GM12878 (cell line): ENCODE data around the gene POLDIP3. TPM values are rescaled to one million over a fixed set of nuclear protein-coding genes. Genes with fewer than 3 reads are reported as not detected.

Experiments
- ATAC-seq: fragments of 200-7000 bp; cut with Tn5 transposase; 3 replicates; pipeline ENCODE4 v1.9.1; 2020; ENCODE audit warnings: mild to moderate bottlenecking, moderate library complexity
- BruUV-seq: library from RNA; stranded (reverse); fragments of 400-500 nt; replicated peaks from 2 replicates; lab custom pipeline; 2021; lab: Mats Ljungman, UMichigan
- CTCF ChIA-PET: fragments of 300-600 bp; sonication (Branson Sonifier 250); formaldehyde crosslinking; extraction: SDS; loops from one replicate; lab custom pipeline; 2021; ENCODE audit warnings: inconsistent platforms; lab: Yijun Ruan, JAX
- POLR2A ChIA-PET: fragments of 350-600 bp; formaldehyde crosslinking; extraction: SDS; loops from one replicate; lab custom pipeline; 2021; ENCODE audit warnings: inconsistent platforms; lab: Charles Lee
- RAD21 ChIA-PET: fragments of 300-600 bp; sonication (Branson Sonifier 250); formaldehyde crosslinking; loops from one replicate; lab custom pipeline; 2023; ENCODE audit warnings: antibody characterized with exemption; ENCODE audit not compliant: unreplicated experiment; lab: Charles Lee
- SMC1A ChIA-PET: fragments of 300-600 bp; sonication (Branson Sonifier 250); formaldehyde crosslinking; loops from one replicate; lab custom pipeline; 2023; ENCODE audit not compliant: unreplicated experiment, uncharacterized antibody; lab: Charles Lee
- DNase-seq: peaks from one replicate; pipeline ENCODE4 v3.0.0-alpha.2; 2011; ENCODE audit warnings: low read depth, low spot score
- FAIRE-seq: peaks from 3 replicates; lab custom pipeline; 2011; peaks lifted over from hg19 to GRCh38; lab: Jason Lieb, UNC
- H2AFZ ChIP-seq: 2 replicates; pipeline ENCODE4 v1.6.0; 2011; ENCODE audit warnings: low read depth, low read length, control low read depth; ENCODE audit not compliant: control insufficient read depth
- H3K27ac ChIP-seq: 2 replicates; pipeline ENCODE4 v1.5.1; 2011; ENCODE audit warnings: control low read depth; ENCODE audit not compliant: control insufficient read depth, insufficient read depth
- H3K27me3 ChIP-seq, 2 experiments: replicated peaks in 1 of 2; 2 replicates each; pipeline versions ENCODE4 v1.6.0 to v1.6.1; 2011; ENCODE audit warnings: low read length in 1 of 2; ENCODE audit not compliant: control insufficient read depth in 2 of 2, insufficient read depth in 2 of 2
- H3K36me3 ChIP-seq, 2 experiments: 2 replicates each; pipeline ENCODE4 v1.5.1; 2011; ENCODE audit warnings: low read length in 1 of 2; ENCODE audit not compliant: control insufficient read depth in 2 of 2, insufficient read depth in 2 of 2
- H3K4me1 ChIP-seq: 2 replicates; pipeline ENCODE4 v1.6.1; 2011; ENCODE audit warnings: mild to moderate bottlenecking, low read length, moderate library complexity, mixed read lengths; ENCODE audit not compliant: control insufficient read depth, insufficient read depth
- H3K4me2 ChIP-seq: 2 replicates; pipeline ENCODE4 v1.6.0; 2011; ENCODE audit warnings: control low read depth; ENCODE audit not compliant: control insufficient read depth, insufficient read depth
- H3K4me3 ChIP-seq: fragments of 200-600 bp; sonication (generic); 2 replicates; pipeline ENCODE4 v1.5.1; 2016
- H3K79me2 ChIP-seq: 2 replicates; pipeline ENCODE4 v1.6.0; 2011; ENCODE audit warnings: low read length; ENCODE audit not compliant: control insufficient read depth, insufficient read depth
- H3K9ac ChIP-seq: 2 replicates; pipeline ENCODE4 v1.8.0; 2011; ENCODE audit warnings: low read length, control low read depth, mixed read lengths; ENCODE audit not compliant: control insufficient read depth, insufficient read depth
- H3K9me3 ChIP-seq: replicated peaks from 3 replicates; pipeline ENCODE4 v1.5.1; 2011; ENCODE audit warnings: mild to moderate bottlenecking, low read length; ENCODE audit not compliant: control insufficient read depth, insufficient read depth
- H4K20me1 ChIP-seq: 2 replicates; pipeline ENCODE4 v1.6.0; 2011; ENCODE audit not compliant: control insufficient read depth, insufficient read depth
- CBX3 ChIP-seq: fragments of 200-600 bp; sonication (generic); IDR thresholded peaks from 2 replicates; pipeline ENCODE4 v1.6.1; 2016; ENCODE audit warnings: low read depth, borderline replicate concordance
- CHD2 ChIP-seq: IDR thresholded peaks from 2 replicates; pipeline ENCODE4 v1.6.1; 2011; ENCODE audit warnings: low read depth, low read length, improper control_type of control experiment, borderline replicate concordance
- CREM ChIP-seq: IDR thresholded peaks from 2 replicates; pipeline ENCODE4 v1.6.1; 2014; ENCODE audit warnings: antibody characterized with exemption, low read depth
- ETV6 ChIP-seq, 2 experiments: fragments of 450-650 bp in 1 of 2; IDR thresholded peaks in 1 of 2; conservative IDR thresholded peaks in 1 of 2; 2 replicates each; pipeline ENCODE4 v1.6.1; 2014; ENCODE audit warnings: antibody characterized with exemption in 1 of 2, borderline replicate concordance in 1 of 2, low read depth in 1 of 2, mild to moderate bottlenecking in 1 of 2, moderate library complexity in 1 of 2
- HCFC1 ChIP-seq: fragments of 150-350 bp; IDR thresholded peaks from 2 replicates; pipeline ENCODE4 v1.6.1; 2014; ENCODE audit warnings: low read length
- IKZF2 ChIP-seq, 2 experiments: fragments of 450-650 bp; IDR thresholded peaks; 2 replicates each; pipeline ENCODE4 v1.6.1; 2017; ENCODE audit warnings: mild to moderate bottlenecking in 2 of 2, moderate library complexity in 2 of 2
- JUND ChIP-seq: IDR thresholded peaks from 2 replicates; pipeline ENCODE4 v1.6.1; 2012; ENCODE audit warnings: low read depth, mild to moderate bottlenecking, low read length, improper control_type of control experiment, moderate library complexity
- MEF2B ChIP-seq: fragments of 450-650 bp; IDR thresholded peaks from 2 replicates; pipeline ENCODE4 v1.6.1; 2018; ENCODE audit warnings: mild to moderate bottlenecking, moderate library complexity; ENCODE audit not compliant: partially characterized antibody, poor library complexity, severe bottlenecking
- MXI1 ChIP-seq: fragments of 150-350 bp; IDR thresholded peaks from 2 replicates; pipeline ENCODE4 v1.6.1; 2011; ENCODE audit warnings: low read depth, mild to moderate bottlenecking, inconsistent platforms, low read length, improper control_type of control experiment
- NR2C1 ChIP-seq: fragments of 450-650 bp; IDR thresholded peaks from 2 replicates; pipeline ENCODE4 v1.6.1; 2017; ENCODE audit warnings: antibody characterized with exemption, mild to moderate bottlenecking, moderate library complexity
- POLR2A ChIP-seq: IDR thresholded peaks from 2 replicates; pipeline ENCODE4 v1.6.1; 2011; ENCODE audit warnings: low read depth, mild to moderate bottlenecking, low read length
- RAD51 ChIP-seq: fragments of 450-650 bp; IDR thresholded peaks from 2 replicates; pipeline ENCODE4 v1.6.1; 2016; ENCODE audit warnings: moderate library complexity, mild to moderate bottlenecking, inconsistent platforms
- SPI1 ChIP-seq: IDR thresholded peaks from 2 replicates; pipeline ENCODE4 v1.6.1; 2011; ENCODE audit warnings: low read depth, mild to moderate bottlenecking, low read length, moderate library complexity, borderline replicate concordance; ENCODE audit not compliant: insufficient read depth
- SREBF1 ChIP-seq: IDR thresholded peaks from 2 replicates; pipeline ENCODE4 v1.6.1; 2012; ENCODE audit warnings: mild to moderate bottlenecking, low read length
- SRF ChIP-seq, 2 experiments: IDR thresholded peaks; 2 replicates each; pipeline ENCODE4 v1.6.1; 2011; ENCODE audit warnings: low read depth in 2 of 2, low read length in 2 of 2, mild to moderate bottlenecking in 1 of 2, moderate library complexity in 1 of 2
- WGBS: methylation state at CpG from one replicate; pipeline ENCODE4 v1.1.6; 2016; ENCODE audit warnings: low lambda C conversion rate; ENCODE audit not compliant: insufficient replicate concordance, insufficient coverage; ENCODE audit errors: missing lambda C conversion rate; 5-methylcytosine and 5-hydroxymethylcytosine counted together
- in situ Hi-C: fragments of 300-500 bp; cut with MboI; formaldehyde crosslinking; loops from 9 replicates; pipeline ENCODE4 v1.14.3; 2018; ENCODE audit warnings: mixed read lengths
- intact Hi-C: fragments of 100-400 bp; cut with micrococcal nuclease; formaldehyde crosslinking; loops from one replicate; pipeline ENCODE4 v1.14.2; 2022; ENCODE audit not compliant: unreplicated experiment
- polyA plus RNA-seq, 11 experiments: library from polyadenylated mRNA; depleted of rRNA in 4 of 11; unstranded in 6 of 11; stranded (reverse) in 5 of 11; fragments of >200 nt; fragmentation: Nextera tagmentation in 4 of 11; fragmentation: Illumina TruSeq in 1 of 11; extraction: Ambion mirVana in 4 of 11; extraction: Trizol in 1 of 11; gene quantifications; 1 replicate in 1 of 11; 2 replicates in 10 of 11; pipeline versions ENCODE4 v1.2.1 to v1.2.3, GENCODE V29; 2011 to 2016; ENCODE audit warnings: inconsistent platforms in 2 of 11, missing spikeins in 2 of 11, low read depth in 1 of 11
- total RNA-seq, 4 experiments: library from RNA; depleted of rRNA in 3 of 4; stranded (reverse); fragments of >200 nt in 3 of 4; fragmentation: Illumina TruSeq in 1 of 4; extraction: Trizol in 1 of 4; gene quantifications; 2 replicates each; pipeline versions ENCODE4 v1.2.1 to v1.2.3, GENCODE V29; 2013 to 2021
- TF ChIP-seq, protein P1 (sequence below): fragments of 450-650 bp; IDR thresholded peaks from 2 replicates; pipeline ENCODE4 v1.6.1; 2016; ENCODE audit warnings: mild to moderate bottlenecking, moderate library complexity, borderline replicate concordance

The POLDIP3 gene
- total and polyA plus RNA-seq, 10 of the 15 experiments (the other 5 are each of a cell fraction or from before 2014, with no cell fraction given), result 14.8 to 60.2 (median 49.5) TPM

DNA sequence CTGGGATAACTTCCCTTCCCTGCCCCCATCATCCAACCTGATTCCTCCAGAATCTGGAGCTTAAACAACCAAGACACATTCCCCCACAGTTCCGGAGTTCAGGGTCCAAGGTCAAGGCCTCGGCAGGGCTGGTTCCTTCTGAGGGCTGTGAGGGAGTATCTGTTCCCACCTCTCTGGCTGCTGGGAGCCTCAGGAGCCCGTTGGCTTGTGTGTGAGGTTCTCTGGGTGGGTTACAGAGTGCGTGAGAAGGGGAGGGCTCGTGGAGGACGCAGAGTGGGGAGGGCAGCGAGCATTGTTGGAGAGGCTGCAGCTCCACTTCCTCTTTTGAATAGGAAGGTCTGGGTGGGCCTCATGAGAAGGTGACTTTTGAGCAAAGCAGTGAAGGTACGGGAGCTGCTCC lies 52.4 kb downstream of the POLDIP3 start:
- H2AFZ ChIP-seq, result peak overlapping the region; percentile 46
- H3K79me2 ChIP-seq, result no peaks in the 10 kb centered on the region
- H3K9me3 ChIP-seq, result no peaks in the 10 kb centered on the region
- in situ Hi-C loops (no loop called here), intact Hi-C loops (no loop called here)
- ChIA-PET SMC1A (interaction anchor here (0.6 to 1.7 kb wide), 4 partner anchors 9 to 707 kb away, joined by 3 read pairs; partner anchors contain the start of gene SERHL2), CTCF (interaction anchor here (0.6 to 1.1 kb wide), 2 partner anchors 28 to 34 kb away, joined by 3 read pairs; no protein-coding TSS in a partner anchor), POLR2A (no interaction called here), RAD21 (interaction anchor here (0.6 kb wide), 1 partner anchor 17 kb away, joined by 3 read pairs; no protein-coding TSS in a partner anchor)
- TF ChIP-seq CBX3 (no peak), SRF (IDR thresholded peaks at IDR 0.05; ENCODE audit: low read depth in 2 of 2, low read length in 2 of 2) (no peak), ETV6 (conservative IDR thresholded peaks at IDR 0.05 in 1 of 2, IDR thresholded peaks at IDR 0.05 in 1 of 2; ENCODE audit: borderline replicate concordance in 1 of 2, low read depth in 1 of 2) (no peak), MXI1 (no peak), CHD2 (no peak), HCFC1 (no peak), RAD51 (no peak), IKZF2 (IDR thresholded peaks at IDR 0.05) (0 out of 4 replicates have a peak, but pooled peaks of 1 of the 2 experiments have one; percentile 12), MEF2B (no peak), POLR2A (peak; percentile 40; the same call in 1 of the 2 replicates), SPI1 (peak; percentile 97), JUND (no peak), NR2C1 (no peak), CREM (no peak), SREBF1 (no peak)
- TF ChIP-seq, protein P1, sequence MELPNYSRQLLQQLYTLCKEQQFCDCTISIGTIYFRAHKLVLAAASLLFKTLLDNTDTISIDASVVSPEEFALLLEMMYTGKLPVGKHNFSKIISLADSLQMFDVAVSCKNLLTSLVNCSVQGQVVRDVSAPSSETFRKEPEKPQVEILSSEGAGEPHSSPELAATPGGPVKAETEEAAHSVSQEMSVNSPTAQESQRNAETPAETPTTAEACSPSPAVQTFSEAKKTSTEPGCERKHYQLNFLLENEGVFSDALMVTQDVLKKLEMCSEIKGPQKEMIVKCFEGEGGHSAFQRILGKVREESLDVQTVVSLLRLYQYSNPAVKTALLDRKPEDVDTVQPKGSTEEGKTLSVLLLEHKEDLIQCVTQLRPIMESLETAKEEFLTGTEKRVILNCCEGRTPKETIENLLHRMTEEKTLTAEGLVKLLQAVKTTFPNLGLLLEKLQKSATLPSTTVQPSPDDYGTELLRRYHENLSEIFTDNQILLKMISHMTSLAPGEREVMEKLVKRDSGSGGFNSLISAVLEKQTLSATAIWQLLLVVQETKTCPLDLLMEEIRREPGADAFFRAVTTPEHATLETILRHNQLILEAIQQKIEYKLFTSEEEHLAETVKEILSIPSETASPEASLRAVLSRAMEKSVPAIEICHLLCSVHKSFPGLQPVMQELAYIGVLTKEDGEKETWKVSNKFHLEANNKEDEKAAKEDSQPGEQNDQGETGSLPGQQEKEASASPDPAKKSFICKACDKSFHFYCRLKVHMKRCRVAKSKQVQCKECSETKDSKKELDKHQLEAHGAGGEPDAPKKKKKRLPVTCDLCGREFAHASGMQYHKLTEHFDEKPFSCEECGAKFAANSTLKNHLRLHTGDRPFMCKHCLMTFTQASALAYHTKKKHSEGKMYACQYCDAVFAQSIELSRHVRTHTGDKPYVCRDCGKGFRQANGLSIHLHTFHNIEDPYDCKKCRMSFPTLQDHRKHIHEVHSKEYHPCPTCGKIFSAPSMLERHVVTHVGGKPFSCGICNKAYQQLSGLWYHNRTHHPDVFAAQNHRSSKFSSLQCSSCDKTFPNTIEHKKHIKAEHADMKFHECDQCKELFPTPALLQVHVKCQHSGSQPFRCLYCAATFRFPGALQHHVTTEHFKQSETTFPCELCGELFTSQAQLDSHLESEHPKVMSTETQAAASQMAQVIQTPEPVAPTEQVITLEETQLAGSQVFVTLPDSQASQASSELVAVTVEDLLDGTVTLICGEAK, result no peak
- H4K20me1 ChIP-seq, result no peaks in the 10 kb centered on the region
- no peaks in the 10 kb centered on the region for H3K36me3 ChIP-seq
- H3K9ac ChIP-seq, result peak overlapping the region; percentile 4; the same call in 1 of the 2 replicates
- peak overlapping the region; percentile 1 for H3K27ac ChIP-seq
- BruUV-seq, result no TSS peak
- no peaks in the 10 kb centered on the region for H3K27me3 ChIP-seq
- DNase-seq, result no peak
- WGBS, result 51% methylated on average over 8 of the region's 8 CpGs
- peak; percentile 73 for ATAC-seq
- no peak overlapping the region for H3K4me3 ChIP-seq
- no peak for FAIRE-seq
- H3K4me2 ChIP-seq, result peak overlapping the region; percentile 4; the same call in 1 of the 2 replicates
- peaks cover 12% of the 10 kb centered on the region for H3K4me1 ChIP-seq
